ENCODE results near the gene BICDL2.
"Not testable (repeated sequence)": the region's sequence is repeated elsewhere in the genome, so short reads cannot be mapped to it uniquely, and the experiment has no call there.

BICDL2 gene

GRCh38 chr16:3036726-3037315, at the start of gene BICDL2:
TSS of gene BICDL2 (minus strand) at chr16:3036944. CDS start at chr16:3035496, 1,448 bp downstream.
- no peak for DNase-seq

GRCh38 chr16:3085868-3086595, 49.3 kb upstream of the BICDL2 start:
- DNase-seq: no peak

GRCh38 chr16:3084969-3085670, 48.4 kb upstream of the BICDL2 start:
- no peak for DNase-seq

- no peak for DNase-seq
These were observed 47.7 kb upstream of the BICDL2 start for GRCh38 chr16:3084491-3084890.

DNA sequence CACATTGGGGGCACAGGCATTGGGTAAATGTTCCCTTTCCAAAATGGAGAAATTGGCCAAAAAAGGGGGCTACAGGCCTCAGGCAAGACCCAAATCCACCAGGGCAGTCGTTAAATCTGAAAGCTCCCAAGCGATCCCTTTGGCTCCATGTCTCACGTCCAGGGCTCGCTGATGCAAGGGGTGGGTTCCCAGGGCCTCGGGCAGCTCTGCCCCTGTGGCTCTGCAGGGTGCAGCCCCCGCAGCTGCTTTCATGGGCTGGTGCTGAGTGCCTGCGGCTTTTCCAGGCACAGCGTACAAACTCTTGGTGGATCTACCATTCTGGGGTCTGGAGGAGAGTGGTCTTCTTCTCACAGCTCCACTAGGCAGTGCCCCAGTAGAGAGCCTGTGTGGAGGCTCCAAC, 46.7 kb upstream of the BICDL2 start:
- not testable (repeated sequence) for DNase-seq

DNA sequence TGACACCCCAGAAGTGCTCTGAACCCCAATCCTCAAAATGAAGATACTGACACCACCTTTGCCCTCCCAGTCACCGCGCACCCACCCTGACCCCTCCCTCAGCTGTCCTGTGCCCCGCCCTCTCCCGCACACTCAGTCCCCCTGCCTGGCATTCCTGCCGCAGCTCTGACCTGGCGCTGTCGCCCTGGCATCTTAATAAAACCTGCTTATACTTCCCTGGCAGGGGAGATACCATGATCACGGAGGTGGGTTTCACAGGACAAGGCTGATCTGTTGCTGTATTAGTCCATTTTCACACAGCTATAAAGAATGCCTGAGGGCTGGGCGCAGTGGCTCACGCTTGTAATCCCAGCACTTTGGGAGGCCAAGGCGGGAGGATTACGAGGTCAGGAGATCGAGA, 45.2 kb upstream of the BICDL2 start:
- DNase-seq: not testable (repeated sequence)

GRCh38 chr16:3080024-3080423, 43.3 kb upstream of the BICDL2 start:
- no peak for DNase-seq

DNA sequence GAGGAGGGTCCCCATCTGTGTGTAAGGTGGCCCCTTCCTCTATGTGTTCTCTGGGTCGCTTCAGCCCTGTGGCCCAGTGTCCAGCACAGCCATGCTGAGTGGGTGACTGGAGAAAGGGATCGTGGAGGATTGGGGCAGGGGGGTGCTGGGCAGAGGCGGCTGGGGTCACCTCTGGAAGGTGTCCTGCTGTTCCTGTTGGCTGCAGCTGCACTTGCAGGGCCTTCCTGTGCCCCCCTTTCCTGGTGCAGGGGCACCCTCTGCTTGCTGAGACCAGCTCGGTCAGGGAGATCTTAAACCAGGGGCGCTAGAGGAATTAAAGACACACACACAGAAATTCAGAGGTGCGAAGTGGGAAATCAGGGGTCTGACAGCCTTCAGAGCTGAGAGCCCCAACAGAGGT, 39.8 kb upstream of the BICDL2 start:
- DNase-seq: no peak

GRCh38 chr16:3075946-3076345, 39.2 kb upstream of the BICDL2 start:
- not testable (repeated sequence) for DNase-seq

DNA sequence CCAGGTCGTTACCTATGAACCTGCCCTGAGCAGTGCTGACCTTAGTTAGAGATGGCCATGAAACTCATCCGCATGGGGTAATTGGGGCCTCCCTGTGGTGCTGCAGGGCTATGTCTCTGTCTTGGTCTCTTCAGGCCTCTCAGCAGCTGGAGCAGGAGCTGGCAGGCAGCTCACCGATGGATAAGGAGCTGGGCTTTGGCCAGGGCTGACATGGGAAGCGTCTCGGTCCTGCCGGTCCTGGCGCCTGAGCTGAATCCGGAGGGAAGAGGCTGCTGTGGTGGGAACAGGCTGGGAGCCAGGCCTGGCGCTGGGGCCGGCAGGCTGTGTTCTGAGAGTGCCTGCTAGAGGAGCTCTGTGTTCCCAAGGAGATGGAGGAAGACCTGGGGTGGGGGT, 38.8 kb upstream of the BICDL2 start:
- no peak for DNase-seq

DNA sequence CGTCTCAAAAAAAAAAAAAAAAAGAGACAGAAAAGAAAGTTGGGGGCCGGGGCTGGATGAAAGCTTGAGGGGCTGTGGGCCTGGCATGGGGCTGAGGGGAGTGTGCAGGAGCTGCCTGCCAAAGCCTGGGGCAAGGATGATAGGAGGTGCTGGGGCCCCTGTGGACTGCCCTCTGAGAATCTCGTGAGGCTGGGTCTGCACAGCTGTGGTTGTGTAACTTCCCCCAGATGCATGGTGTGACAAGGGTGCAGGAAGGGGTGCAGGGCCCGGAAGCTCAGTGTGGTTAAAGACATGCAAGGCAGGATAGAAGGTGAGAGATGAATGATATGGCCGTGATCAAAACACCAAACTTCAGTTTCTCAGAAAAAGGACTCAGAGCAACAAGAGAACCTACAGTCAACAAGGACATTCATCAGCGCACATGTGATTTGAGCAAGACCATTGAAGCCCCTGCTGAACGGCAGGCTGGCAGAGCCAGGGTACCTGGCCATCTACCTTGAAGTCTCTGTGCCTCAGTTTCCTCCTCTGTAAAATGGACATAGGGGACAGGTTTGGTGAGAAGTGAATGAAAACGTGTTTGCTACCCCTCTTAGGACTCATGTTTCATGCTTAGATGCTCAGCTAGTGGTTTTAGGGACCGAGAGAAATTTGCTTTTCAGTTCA, 38.2 kb upstream of the BICDL2 start:
- no peak for DNase-seq

- no peak for DNase-seq
These were observed 36.7 kb upstream of the BICDL2 start for GRCh38 chr16:3073448-3073847.

- DNase-seq: not testable (repeated sequence)
These were observed 36.0 kb upstream of the BICDL2 start for GRCh38 chr16:3072576-3073263.

DNA sequence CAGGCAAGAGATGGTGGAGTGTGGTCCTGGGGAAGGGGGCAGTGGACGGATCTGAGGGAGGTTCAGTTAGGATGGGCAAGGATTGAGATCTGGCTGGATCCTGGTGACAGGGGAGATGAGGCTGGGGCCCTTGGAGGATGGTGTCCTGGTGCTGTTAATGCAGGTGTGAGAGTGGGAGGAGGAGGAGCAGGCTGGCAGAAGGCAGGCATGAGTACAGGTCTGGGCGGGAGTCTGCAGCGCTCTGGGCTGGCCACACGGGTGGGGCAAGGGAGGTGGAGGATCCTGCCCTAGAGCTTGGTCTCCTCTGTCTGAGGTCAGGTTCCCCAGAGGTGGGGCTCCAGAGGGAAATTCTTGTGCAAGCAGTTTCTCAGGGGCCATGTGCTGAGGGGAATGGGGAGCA, 35.4 kb upstream of the BICDL2 start:
- not testable (repeated sequence) for DNase-seq

DNA sequence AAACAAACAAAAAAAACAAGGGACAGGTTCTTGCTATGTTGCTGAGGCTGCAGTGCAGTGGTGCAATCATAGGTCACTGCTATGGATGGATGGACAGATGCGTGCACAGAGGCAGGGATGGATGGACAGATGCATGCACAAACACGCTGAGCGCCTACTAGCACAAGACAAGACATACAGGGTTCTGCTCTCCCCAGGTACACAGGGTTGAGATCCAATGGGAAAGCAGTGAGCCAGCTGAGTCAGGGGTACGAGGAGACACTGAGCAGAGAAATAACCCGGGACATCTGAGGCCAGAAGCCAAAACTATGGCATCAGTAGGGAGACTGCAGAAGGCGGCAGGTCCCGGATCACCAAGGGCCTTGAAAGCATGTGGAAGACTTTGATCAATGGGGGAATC, 34.9 kb upstream of the BICDL2 start:
- DNase-seq: no peak

GRCh38 chr16:3070608-3071111, 33.9 kb upstream of the BICDL2 start:
- DNase-seq: no peak

DNA sequence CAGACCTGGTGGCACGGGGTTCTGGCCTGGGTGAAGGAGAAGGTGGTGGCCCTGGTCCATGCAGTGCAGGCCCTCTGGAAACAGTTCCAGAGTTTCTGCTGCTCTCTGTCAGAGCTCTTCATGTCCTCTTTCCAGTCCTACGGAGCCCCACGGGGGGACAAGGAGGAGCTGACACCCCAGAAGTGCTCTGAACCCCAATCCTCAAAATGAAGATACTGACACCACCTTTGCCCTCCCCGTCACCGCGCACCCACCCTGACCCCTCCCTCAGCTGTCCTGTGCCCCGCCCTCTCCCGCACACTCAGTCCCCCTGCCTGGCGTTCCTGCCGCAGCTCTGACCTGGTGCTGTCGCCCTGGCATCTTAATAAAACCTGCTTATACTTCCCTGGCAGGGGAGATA, 32.4 kb upstream of the BICDL2 start:
- not testable (repeated sequence) for DNase-seq

- DNase-seq: no peak
These were observed 31.7 kb upstream of the BICDL2 start for GRCh38 chr16:3068487-3068886.

- no peak for DNase-seq
These were observed 29.6 kb upstream of the BICDL2 start for GRCh38 chr16:3066440-3066748.

DNA sequence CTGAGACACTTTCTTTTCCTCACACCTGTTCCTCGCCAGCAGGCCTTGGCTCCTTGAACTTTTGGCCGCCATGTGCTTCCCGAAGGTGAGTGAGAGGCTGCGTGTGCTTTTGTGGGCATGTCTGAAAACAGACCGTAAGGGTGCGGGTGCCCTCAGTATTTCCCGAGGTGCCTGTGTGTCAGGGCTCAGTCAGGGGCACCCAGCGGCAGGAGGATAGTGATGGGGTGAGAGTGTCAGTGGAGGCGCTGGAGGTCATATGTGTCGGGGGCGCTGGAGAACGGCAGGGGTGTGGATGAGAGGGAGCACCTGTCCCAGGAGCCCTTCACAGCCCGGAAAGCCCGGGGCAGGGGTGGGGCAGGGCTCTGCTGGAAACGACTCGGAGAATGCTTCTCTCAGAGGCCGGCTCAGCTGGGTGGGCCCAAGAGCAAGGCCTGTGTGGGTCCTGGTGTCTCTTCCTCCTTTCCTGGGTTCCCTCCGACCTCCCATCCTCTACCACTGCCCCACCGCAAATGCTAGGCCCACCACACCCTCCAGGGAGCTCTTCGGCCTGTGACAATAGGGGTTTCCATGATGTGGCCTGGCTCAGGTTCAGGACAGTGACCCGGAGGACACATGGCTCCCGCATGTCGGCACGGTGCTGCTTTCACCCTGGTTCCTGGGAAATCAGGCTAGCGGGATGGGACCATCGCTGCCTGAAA, 29.1 kb upstream of the BICDL2 start:
- no peak for DNase-seq

DNA sequence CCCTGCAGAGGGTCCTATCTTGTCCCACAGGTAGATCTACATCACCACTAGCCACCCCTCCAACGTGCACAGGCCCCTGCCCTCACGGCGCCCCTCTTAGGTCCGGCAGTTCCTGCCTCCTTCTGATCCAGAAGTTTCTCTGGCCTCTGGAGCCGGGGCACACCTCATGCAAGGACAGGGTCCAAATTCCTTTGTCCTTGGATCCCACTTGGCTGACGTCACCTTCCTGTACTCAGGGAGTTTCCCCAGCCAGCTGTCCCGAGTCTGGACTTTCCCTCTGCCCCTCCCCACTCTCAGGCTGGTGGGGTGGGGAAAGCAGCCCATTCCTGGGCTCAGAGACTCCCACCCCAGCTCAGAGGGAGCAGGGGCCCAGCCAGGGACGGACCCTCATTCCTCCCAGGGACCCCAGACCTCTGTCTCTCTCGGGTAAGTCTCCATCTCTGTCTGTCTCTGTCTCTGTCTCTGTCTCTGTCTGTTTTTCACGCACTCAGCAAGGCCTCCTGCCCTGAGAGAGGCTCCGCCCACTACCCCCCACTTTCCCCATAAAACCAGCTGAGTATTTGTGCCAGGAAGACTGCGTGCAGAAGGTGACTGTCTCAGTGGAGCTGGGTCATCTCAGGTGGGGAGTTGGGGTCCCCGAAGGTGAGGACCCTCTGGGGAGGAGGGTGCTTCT, 28.5 kb upstream of the BICDL2 start, which contains the start of gene IL32:
IL32 (plus strand) TSS at position 572 of the 673 bp plus-strand sequence. CDS start 172 bp downstream, outside the sequence.
- no peak for DNase-seq
